GM19372 (cell line): Measurements from ENCODE around the gene TEX10.

Experiments
- ATAC-seq: cut with Tn5 transposase; IDR thresholded peaks from one replicate; pipeline ENCODE4 v1.9.1; 2021; ENCODE audit warnings: mild to moderate bottlenecking, low read depth, moderate library complexity; ENCODE audit not compliant: unreplicated experiment

TEX10 gene

GRCh38 chr9:100287186-100287585 is 65.6 kb downstream of the TEX10 start:
- ATAC-seq, result no peak

- ATAC-seq, result no peak
Observed at GRCh38 chr9:100286257-100286656, 66.5 kb downstream of the TEX10 start.

GRCh38 chr9:100285601-100286000 is 67.1 kb downstream of the TEX10 start:
- ATAC-seq, result no peak

GRCh38 chr9:100285080-100285479 is 67.7 kb downstream of the TEX10 start:
- ATAC-seq, result no peak

GRCh38 chr9:100284247-100284646 is 68.5 kb downstream of the TEX10 start:
- no peak for ATAC-seq

- ATAC-seq, result no peak
Observed at GRCh38 chr9:100282388-100282719, 70.4 kb downstream of the TEX10 start.

- ATAC-seq, result no peak
Observed at GRCh38 chr9:100281676-100282387, 70.9 kb downstream of the TEX10 start.

GRCh38 chr9:100281066-100281465 is 71.7 kb downstream of the TEX10 start:
- no peak for ATAC-seq

- ATAC-seq, result no peak
Observed at GRCh38 chr9:100277166-100277979, 75.4 kb downstream of the TEX10 start.

- ATAC-seq, result no peak
Observed at GRCh38 chr9:100269656-100270055, 83.1 kb downstream of the TEX10 start.

GRCh38 chr9:100268271-100268670 is 84.5 kb downstream of the TEX10 start:
- no peak for ATAC-seq

GRCh38 chr9:100267211-100267610 is 85.5 kb downstream of the TEX10 start:
- no peak for ATAC-seq
